Measurements from ENCODE around the gene HMGCL. TPM values are rescaled to one million over a fixed set of nuclear protein-coding genes. Genes with fewer than 3 reads are reported as not detected.

HMGCL gene
- total RNA-seq, 4 donors from 2014 or later, result 31.0 to 46.6 (median 32.6) TPM

DNA sequence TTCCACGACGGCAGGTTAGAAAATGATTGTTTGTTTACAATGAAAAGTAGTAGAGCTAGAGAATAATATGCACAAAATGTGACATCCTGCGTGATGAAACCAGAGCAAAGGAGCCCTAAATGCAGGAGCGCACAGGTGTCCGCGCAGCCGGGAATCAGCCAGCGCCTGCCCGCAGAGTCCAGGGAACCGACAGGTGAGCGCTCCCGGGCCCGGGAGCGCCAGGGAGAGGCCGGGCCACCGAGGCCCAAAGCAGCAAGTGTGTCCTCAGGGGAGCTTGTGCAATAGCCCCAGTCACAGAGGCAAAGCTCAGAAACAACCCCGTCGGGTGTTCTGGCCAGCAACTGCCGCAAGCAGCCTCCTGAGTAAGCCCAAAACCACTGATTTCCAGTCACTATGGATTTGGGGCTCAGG is 23.9 kb downstream of the HMGCL start:
- no peaks in the 10 kb centered on the region for H3K9me3 ChIP-seq
- H3K4me3 ChIP-seq, result peak overlapping the region; percentile 63 to 75
- H3K27ac ChIP-seq, result peak overlapping the region; percentile 76 to 88
- intact Hi-C loops (cut with DNase I; ENCODE audit: low total_unique reads), result no loop called here
- TF ChIP-seq, protein P1, sequence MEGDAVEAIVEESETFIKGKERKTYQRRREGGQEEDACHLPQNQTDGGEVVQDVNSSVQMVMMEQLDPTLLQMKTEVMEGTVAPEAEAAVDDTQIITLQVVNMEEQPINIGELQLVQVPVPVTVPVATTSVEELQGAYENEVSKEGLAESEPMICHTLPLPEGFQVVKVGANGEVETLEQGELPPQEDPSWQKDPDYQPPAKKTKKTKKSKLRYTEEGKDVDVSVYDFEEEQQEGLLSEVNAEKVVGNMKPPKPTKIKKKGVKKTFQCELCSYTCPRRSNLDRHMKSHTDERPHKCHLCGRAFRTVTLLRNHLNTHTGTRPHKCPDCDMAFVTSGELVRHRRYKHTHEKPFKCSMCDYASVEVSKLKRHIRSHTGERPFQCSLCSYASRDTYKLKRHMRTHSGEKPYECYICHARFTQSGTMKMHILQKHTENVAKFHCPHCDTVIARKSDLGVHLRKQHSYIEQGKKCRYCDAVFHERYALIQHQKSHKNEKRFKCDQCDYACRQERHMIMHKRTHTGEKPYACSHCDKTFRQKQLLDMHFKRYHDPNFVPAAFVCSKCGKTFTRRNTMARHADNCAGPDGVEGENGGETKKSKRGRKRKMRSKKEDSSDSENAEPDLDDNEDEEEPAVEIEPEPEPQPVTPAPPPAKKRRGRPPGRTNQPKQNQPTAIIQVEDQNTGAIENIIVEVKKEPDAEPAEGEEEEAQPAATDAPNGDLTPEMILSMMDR (IDR thresholded peaks at IDR 0.05), result no peak
- TF ChIP-seq POLR2A (IDR thresholded peaks at IDR 0.05), result no peak
- no peaks in the 10 kb centered on the region for H3K36me3 ChIP-seq
- DNase-seq, result no peak
- peaks cover 0 to 9% of the 10 kb centered on the region in 2 donors for H3K4me1 ChIP-seq
- no peaks in the 10 kb centered on the region for H3K27me3 ChIP-seq

DNA sequence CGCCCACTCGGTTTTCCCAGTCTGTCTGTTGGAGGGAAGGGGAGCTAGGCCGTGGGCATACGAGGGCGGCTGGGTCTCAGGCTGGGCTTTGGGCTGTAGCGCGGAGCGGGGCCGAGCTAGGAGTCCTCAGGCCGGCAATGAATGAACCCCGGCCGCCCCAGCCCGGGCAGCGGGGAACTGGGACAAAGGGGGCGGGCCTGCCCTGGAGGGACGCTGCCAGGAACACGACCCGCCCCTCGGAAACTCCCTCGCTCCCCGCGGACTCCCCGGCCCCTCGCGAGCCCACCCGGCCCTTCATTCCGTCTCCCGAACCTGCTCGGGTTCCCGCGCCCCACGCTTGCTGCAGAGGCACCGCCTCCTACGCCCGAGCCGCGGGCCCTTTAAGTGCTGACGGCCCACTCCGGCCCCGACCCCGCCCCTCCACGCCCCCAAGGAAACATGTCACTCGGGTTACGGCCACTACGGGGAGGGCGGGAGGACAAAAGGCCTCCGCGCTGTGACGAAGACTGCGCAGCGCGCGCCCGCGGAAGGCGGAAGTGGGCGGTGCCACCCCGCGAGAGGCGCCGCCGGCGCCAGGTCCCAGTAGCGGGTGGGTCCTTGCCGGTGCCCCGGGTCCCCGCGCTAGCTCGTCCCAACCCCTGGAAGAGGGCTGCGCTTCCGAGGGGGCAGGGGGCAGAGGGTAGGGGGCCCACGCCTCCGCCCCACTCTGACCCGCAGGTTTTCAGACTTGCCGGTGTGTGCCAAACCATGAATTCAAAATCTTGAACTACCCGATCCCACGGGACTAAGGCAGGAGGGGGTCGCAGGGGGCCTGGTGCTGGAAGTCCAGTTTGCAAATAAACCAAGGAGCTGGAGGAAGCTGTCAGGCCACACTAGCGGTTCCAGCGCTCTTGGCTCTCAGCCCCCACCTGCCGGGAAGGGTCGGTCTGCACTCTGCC is 24.6 kb downstream of the HMGCL start, which contains the start of gene GALE:
TSS of gene GALE (minus strand) at position 355 of the 938 bp plus-strand sequence. CDS start 1,747 bp downstream, outside the sequence.
- intact Hi-C loops (cut with DNase I; ENCODE audit: low total_unique reads), result no loop called here
- H3K27ac ChIP-seq, result peak within 1 kb of the TSS; percentile 76 to 88
- peak within 1 kb of the TSS; percentile 63 to 75 for H3K4me3 ChIP-seq
- H3K27me3 ChIP-seq, result no peaks in the 10 kb centered on the region
- DNase-seq, result peak; percentile 97
- no peaks in the 10 kb centered on the region for H3K36me3 ChIP-seq
- peaks cover 0 to 9% of the 10 kb centered on the region in 2 donors for H3K4me1 ChIP-seq
- peak; percentile 57 to 82 for TF ChIP-seq POLR2A (IDR thresholded peaks at IDR 0.05)
- TF ChIP-seq, protein P1 (IDR thresholded peaks at IDR 0.05), result peak in 2 of 4 experiments; percentile 28 to 29
- no peaks in the 10 kb centered on the region for H3K9me3 ChIP-seq

DNA sequence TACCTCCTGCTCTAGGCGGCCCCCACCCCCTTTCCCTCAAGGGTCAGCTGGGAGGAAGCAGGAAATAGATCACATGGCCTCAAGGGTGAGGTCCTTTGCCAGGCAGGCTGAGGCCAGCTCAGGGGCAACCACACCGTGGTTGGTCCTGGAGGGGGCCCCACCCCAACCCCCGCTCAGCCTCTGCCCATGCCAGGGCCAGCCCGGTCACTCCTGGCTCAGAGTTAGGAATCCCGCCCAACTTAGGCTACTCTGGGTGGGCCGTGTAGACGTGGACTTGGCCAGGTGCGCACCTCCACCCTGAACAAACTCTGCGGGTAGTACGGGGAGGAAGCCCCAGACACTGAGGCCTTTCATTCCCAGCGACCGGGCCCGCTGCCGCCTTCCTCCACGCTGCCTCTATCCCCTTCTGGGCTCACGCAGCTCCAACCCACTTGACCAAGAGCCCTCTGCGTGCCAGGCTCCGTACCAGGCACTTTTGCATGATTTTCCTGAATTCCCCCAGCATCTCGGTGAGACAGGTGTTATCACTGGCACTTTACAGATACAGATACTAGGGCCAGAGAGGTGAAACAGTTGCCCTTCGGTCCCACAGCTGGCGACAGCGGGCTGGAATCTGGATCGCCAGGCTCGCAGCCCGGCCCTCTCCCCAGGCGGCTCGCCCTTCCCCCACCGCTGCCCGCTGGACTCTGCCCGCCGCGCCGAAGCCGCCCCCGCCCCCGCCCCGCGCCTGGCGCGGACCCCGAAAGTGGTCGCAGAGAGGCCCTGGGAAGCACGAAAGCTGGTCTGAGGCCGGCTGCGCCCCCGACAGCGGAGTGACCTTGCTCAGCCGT is 25.4 kb downstream of the HMGCL start:
- peak; percentile 45 to 69 for DNase-seq
- H3K4me1 ChIP-seq, result peaks cover 0 to 9% of the 10 kb centered on the region in 2 donors
- no peaks in the 10 kb centered on the region for H3K9me3 ChIP-seq
- H3K27me3 ChIP-seq, result no peaks in the 10 kb centered on the region
- peak overlapping the region; percentile 76 to 88 for H3K27ac ChIP-seq
- peak overlapping the region; percentile 63 to 75 for H3K4me3 ChIP-seq
- TF ChIP-seq POLR2A (IDR thresholded peaks at IDR 0.05), result peak in 1 of 2 donors; percentile 55
- TF ChIP-seq, protein P1 (IDR thresholded peaks at IDR 0.05), result no peak
- H3K36me3 ChIP-seq, result no peaks in the 10 kb centered on the region
- intact Hi-C loops (cut with DNase I; ENCODE audit: low total_unique reads), result no loop called here

DNA sequence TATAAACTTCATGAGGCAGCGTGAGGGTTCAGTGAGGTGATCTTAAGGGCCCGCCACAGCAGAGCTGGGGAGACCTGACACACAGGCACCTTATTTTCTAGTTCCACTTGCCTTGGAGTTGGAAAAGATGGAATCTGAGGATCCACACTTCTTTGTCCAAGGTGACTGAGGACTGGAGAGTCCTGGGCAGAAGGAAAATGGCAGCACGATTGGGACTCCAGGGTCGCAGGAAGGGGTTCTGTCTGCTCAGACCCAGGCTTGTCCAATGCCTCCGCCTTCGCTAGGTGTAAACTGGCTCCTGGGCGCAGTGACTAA is 26.0 kb downstream of the HMGCL start:
- H3K4me1 ChIP-seq, result peaks cover 0 to 9% of the 10 kb centered on the region in 2 donors
- intact Hi-C loops (cut with DNase I; ENCODE audit: low total_unique reads), result no loop called here
- no peaks in the 10 kb centered on the region for H3K36me3 ChIP-seq
- H3K9me3 ChIP-seq, result no peaks in the 10 kb centered on the region
- TF ChIP-seq, protein P1 (IDR thresholded peaks at IDR 0.05), result no peak
- peak overlapping the region in 1 of 2 donors; percentile 63 for H3K4me3 ChIP-seq
- DNase-seq, result no peak
- H3K27ac ChIP-seq, result peak overlapping the region in 1 of 2 donors; percentile 36
- no peaks in the 10 kb centered on the region for H3K27me3 ChIP-seq

Data from uterus (tissue), 4 donors.